ENCODE measurements around the gene CACNA2D4.

GRCh38 chr12:1886396-1887008 lies 31.9 kb downstream of the CACNA2D4 start:
- TF ChIP-seq CTCF (IDR thresholded peaks at IDR 0.05; ENCODE audit: low read depth, low read length), result no peak
- no peak for TF ChIP-seq EZH2phosphoT487 (IDR thresholded peaks at IDR 0.05; ENCODE audit: low read depth)
